ENCODE data around the gene RND1.
A peak's percentile ranks its signal among the peaks of the same experiment; 100 is the strongest.
"Not testable (repeated sequence)": the region's sequence is repeated elsewhere in the genome, so short reads cannot be mapped to it uniquely, and the experiment has no call there.

Gene RND1

DNA sequence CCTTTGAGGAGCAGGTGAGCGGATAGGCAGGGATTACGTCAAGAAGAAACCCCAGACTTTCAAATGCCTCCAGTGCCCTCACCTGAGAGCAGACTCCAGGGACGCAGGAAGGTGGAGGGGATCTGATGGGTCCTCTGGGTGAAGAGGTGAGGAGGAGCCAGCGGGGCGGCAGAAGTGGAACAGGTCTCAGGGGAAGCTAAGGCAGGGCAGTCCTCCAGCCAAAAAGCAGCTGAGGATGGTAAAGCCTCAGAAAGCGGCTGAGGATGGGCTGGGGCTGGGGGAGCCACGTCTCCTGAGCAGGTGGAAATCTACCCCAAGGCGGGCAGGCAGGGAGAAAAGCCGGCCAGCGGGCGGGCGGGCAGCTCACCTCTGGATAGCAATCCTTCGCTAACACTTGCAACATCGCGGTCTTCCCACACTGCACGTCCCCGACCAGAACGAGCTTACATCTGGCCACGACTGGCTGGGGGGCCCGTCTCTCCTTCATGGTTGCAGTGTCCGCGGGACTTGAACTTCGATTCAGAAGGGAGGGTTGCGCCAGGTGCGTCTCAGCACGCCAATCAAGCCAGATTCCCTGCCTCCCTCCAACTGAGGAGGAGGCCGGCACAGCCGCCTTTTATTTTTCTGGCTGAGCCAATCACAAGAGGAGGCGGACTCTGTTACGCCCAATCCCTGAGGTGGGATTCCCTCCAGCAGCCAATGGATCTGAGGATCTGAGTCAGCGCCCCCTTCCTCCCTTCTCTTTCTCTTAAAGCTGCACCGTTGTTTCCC lies at the start of gene RND1:
TSS of gene RND1 (minus strand) at position 590 of the 771 bp plus-strand sequence. CDS start at position 487, 103 bp downstream.
- peak; percentile 47 for DNase-seq

- no peak for DNase-seq
These were observed 44.5 kb upstream of the RND1 start for GRCh38 chr12:48910196-48910595.

DNA sequence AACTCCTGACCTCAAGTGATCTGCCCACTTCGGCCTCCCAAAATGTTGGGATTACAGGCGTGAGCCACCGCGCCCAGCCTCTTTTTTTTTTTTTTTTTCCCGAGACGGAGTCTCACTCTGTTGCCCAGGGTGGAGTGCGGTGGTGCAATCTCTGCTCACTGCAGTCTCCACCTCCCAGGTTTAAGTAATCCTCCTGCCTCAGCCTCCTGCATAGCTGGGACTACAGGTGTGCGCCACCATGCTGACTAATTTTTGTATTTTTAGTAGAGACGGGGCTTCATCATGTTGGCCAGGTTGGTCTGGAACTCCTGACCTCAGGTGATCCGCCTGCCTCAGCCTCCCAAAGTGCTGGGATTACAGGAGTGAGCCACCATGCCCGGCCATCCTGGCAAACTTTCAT lies 44.0 kb upstream of the RND1 start:
- not testable (repeated sequence) for DNase-seq

- DNase-seq = no peak
These were observed 41.6 kb upstream of the RND1 start for GRCh38 chr12:48907245-48907644.

DNA sequence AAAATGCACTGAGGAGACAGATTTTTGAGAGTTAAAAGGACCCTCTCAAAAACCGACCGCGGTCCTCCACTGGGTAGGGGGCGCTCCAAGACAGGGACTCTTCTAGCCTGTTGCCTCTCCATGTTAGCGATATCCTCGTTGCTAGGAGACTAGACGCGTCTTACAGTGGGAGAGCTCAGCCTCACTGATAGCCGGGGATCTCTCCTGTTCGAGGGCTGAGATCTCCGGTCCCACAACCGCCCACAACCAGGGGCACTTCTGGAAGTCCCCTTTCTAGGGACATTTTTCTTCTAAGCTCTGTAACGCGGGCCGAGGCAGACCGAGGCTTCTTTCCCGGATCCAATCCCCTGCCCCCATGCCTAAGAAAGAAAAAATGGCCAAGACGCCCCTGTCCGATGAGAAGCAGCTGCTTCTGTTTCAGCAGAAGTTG lies 38.3 kb upstream of the RND1 start:
- peak; percentile 28 for DNase-seq

DNA sequence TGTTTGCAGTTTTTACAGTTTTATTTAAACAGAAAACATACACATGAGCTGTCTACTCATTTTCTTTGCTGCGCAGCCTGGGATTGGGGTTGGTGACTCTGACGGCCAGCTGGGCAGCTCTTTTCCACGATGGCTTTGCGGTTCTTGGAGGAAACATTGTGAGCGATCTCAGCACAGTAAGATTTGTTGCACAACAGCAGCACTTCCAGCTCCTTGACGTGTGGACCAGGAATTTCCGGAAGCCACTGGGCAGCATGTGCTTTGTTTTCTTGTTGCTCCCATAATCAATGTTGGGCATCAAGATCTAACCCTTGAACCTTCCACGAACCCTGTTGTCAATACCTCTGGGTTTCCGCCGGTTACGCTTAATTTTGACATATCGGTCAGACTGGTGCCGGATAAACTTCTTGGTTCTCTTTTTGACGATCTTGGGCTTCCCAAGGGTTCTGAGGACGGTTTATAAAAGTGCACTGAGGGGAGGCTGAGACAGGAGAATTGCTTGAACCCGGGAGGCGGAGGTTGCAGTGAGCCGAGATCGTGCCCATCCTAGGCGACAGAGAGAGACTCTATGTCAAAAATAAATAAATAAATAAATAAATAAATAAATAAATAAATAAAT lies 37.8 kb upstream of the RND1 start:
- no peak for DNase-seq

- no peak for DNase-seq
These were observed 35.6 kb upstream of the RND1 start for GRCh38 chr12:48901278-48901677.

DNA sequence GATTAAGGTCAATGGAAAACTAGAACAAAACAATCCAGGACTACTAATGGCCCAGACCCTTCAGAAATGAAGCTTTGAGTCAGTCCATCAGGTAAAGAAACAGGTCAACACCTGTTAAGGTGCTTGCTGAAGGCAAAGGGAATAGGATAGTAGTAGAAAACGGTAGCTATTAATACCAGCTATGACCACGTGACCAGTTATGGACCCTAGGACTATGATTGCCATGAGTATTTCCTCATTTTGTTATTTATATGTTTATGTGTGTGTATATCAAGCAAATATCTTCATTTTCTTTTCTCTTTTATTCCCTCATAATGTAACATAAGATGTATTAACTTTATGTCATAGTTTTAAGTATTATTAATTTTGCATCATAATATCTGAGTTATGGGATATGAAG lies 34.0 kb upstream of the RND1 start:
- DNase-seq = no peak

- DNase-seq = no peak
These were observed 28.6 kb upstream of the RND1 start for GRCh38 chr12:48894271-48894670.

DNA sequence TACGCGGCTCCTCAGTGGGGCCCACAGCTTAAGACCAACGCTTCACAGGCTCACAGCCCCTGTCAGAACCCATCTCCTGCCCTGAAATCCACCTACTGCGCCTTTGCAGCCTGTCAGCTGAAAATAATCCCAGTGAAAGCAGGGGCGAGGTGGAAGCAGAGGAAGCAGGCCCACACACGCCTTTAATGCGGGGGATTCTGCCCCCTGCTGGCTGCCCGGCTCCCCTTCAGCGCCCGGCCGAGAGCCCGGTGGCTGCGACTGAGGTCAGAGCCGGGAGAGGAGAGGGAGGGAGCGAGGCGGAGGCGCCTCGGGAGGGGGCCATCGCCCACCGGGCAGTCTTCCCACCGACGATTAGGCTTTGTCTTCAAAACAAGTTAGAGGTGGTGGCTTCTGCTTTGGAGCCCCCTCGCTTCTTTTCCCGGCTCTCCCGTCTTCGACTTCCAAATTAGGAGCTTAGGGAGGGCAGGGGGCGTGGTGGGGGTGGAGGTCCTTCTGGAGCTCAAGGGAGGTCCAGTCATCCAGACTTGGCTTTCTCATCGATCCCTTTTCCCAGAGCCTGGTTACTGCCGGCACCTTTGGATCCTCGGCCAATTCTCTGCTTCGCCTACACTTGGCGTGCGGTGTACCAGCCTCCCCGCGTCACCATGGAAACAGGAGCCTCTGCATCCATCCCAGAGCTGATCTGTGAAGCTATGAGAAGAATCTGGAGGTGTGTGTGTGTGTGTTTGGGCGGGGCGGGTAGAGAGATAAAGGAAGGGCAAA lies 25.2 kb upstream of the RND1 start:
- peak; percentile 7 for DNase-seq

DNA sequence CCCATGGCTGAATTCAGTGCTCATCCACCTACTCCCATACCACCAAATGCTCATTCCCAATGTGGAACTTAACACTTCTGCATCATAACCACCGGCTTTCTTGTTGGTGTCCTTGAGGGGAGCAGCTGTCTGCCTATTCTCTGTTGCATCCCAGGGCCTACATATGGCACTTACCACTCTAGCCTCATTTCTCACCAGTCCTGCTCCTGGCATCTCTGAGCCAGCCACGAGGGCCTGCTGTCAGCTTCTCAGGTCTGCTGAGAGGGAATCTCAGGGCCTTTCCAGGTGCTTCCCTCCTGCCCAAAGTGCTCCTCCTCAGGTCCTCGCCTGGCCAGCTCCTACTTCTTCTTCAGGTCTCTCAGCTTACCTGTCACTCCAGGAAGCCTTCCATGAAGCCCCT lies 24.0 kb upstream of the RND1 start:
- no peak for DNase-seq

DNA sequence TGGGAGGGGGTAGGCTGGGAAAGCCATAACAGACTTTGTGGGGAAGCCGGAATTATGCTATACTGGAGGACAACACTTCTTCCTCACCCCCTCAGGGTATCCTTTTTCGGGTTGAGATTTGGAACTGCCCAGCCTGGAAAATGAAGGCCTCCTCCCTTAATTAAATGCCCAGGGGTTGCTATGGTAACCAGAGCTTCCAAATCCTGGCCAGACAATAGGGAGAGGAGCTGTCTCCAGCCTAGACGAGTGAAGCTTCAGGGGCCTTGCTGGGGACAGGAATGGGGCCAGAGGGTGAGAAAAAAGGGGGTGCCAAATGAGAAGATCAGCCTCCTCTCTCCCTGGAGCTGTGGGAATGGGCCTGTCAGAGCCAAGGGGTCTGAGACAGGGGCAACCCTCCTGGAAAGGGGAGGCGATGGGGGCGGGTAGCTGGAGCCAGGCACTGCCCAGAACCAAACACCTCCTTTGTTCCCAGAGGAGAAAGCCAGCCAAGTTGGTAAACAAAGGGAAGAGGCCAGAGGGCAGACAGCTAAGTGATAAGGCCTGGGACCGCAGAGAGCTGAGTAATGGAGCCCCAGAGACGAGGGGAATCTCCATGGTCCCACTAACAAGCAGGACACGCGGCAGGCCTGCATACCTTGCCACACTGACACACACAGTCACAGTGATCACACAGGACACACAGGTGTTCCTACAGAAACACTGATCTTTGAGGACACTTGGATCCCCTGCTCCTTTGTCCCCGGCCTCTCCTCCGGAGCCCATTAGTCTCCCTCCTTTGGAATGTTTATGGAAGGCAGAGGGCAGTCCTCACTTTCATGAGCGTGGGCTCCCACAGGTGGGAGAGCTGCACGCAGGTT lies 17.9 kb upstream of the RND1 start:
- DNase-seq = no peak

DNA sequence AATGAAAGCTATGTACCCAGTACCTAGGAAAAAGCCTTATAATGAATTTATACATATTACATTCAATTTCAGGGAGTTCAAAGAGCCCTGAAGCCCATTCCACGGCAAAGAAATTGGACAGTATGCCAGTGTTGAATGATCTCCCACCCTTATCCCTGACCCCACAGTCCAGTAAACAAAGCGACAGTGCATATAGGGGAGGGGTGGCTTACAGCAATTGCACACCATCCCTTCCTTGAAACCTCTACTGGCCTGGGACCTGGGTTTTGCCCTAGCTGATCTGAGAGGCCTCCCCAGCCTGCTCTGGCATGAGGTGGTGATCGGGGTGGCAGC lies 17.3 kb upstream of the RND1 start:
- DNase-seq = no peak

DNA sequence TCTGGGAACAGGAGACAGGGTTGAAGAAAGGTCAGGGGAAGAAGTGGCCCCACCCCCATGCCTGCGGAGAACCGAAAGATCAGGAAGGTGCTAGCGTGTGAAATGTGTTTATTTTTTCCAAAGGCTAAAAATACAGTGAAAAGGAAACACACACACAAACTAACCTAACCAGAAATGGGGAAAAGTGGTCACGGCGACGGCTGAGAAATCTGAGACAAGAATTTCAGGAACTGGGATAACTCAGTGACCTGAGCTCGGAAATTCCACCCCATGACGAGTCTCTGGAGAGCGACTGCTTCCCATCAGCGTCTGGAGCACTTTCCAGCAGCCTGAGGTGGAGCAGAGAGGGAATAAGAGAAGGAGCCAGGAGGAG lies 16.6 kb upstream of the RND1 start:
- DNase-seq = no peak

DNA sequence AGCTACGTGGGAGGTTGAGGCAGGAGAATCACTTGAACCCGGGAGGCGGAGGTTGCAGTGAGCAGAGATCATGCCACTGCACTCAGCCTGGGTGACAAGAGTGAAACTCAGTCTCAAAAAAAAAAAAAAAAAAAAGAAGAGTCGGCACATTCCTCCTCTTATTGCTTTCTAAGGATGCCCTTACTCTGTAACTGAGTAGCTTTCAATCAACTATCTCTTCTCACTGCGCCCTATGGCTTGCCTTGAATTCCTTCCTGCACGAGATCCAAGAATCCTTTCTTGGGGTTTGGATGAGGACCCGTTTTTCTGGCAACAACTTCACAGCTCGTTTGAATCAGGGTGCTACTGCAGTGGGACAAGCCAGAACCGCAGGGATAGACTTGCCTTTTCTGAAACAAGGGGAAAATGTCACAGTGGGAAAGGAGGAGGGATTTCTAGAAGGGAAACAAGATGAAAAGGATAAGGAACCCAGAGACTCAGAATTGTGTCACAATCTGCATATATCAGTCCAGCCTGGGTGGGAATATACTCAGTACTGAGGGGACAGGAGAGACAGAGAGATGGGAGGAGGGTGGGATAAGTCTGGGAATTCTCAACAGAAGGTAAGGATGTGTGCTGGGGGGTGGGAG lies 16.1 kb upstream of the RND1 start:
- DNase-seq = no peak

GRCh38 chr12:48880647-48881046 lies 15.0 kb upstream of the RND1 start:
- no peak for DNase-seq

DNA sequence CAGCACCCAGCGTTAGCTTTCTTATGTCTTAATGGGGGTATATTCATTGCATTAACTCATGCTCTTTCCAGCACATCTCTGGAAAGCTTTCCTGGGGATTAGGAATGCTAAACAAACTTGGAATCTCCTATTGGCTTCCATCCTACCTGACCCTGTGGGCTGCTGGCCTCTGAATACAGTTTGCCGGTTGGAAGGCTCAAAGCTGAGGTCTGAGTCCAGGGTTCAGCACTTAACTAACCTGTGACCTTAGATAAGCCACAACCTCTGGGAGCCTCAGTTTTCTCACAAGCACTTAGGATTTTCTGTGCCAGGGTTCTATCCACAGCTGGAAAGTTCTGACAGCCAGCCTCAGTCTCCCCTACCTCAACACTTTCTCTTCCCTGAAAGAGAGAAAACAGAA lies 12.9 kb upstream of the RND1 start:
- DNase-seq = no peak

DNA sequence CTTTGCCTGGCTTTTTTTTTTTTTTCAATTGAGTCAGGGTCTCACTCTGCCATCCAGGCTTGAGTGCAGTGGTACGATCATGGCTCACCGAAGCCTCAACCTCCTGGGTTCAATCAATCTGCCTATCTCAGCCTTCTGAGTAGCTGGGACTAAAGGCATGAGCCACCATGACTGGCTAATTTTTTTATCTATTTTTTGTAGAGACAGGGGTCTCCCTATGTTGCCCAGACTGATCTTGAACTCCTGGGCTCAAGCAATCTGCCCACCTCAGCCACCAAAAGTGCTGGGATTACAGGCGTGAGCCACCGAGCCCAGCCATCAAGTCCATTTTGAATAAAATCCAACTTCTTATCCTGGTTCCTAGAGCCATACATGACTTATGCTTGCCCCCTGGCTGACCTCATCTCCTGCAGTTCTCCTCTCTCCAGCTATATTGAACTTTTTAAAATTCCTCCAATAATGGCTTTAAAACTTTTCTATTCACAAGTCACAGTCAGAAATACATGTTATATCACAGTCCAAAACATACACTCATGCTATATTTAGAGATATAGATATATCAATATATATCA lies 10.4 kb upstream of the RND1 start:
- DNase-seq = no peak

DNA sequence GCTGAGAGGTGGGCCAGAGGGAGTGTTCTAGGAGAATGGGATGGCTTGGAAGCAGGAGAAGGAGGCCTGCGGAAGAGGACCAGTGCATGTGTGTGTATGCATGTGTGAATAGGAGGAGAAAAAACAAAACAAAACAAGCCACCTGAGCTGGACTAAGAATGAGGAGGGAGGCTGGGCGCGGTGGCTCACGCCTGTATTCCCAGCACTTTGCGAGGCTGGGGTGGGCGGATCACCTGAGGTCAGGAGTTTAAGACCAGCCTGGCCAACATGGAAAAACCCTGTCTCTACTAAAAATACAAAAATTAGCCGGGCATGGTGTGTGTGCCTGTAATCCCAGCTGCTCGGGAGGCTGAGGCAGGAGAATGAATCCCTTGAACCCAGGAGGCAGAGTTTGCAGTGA lies 7.9 kb upstream of the RND1 start:
- not testable (repeated sequence) for DNase-seq

- no peak for DNase-seq
These were observed 7.4 kb upstream of the RND1 start for GRCh38 chr12:48873096-48873495.

DNA sequence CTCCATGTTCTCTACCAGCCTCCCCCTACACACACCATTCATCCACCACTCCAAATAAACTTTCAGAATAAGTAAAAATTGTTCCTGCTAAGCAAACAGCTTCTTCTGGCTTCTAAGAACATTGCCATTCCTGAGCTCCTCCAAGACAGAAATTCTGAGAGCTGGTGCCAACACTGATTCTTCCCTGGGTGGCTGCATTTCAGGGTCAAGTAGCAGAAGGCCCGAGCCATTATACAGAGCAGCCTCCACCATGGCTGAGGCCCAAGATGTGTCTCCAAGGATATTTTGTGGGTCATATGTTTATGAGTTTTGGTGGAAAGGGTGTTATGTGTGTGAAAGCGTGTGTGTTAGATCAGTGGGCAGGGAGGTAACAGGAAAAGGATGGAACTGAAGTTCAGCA lies 3.5 kb upstream of the RND1 start:
- DNase-seq = no peak

DNA sequence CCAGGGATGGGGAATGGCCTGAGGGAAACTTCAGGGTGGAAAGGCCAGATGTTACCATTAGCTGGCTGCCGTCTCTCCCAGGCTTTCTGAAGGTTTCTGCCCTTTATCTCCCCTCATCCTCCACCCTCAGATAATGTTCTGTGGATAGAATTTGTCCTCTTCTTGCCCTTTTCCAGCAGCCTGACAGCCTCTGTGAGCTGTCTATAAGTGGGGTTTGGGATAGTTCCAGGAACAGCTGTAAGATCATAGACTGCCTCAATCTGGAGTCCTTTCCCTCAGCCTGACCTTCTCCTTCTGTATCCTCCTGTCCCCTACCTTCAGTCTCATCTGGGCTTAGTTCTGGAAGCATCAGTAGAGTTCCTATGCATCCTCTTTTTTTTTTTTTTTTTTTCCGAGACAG lies 2.8 kb upstream of the RND1 start:
- no peak for DNase-seq
